HG03196 (cell line): ENCODE results near the gene PIK3CD.

ENCODE experiments used
- ATAC-seq: cut with Tn5 transposase; IDR thresholded peaks from one replicate; pipeline ENCODE4 v1.9.1; 2021; ENCODE audit not compliant: unreplicated experiment

The PIK3CD gene

GRCh38 chr1:9716404-9717192 lies 65.1 kb downstream of the PIK3CD start:
- no peak for ATAC-seq

- ATAC-seq: peak; percentile 50
Measured at GRCh38 chr1:9717193-9718005, 65.9 kb downstream of the PIK3CD start.

GRCh38 chr1:9718006-9718680 lies 66.6 kb downstream of the PIK3CD start:
- ATAC-seq: no peak

GRCh38 chr1:9719978-9720722 lies 68.6 kb downstream of the PIK3CD start:
- ATAC-seq: no peak

GRCh38 chr1:9720785-9721605 lies 69.5 kb downstream of the PIK3CD start:
- ATAC-seq: no peak

GRCh38 chr1:9721606-9722377 lies 70.3 kb downstream of the PIK3CD start:
- ATAC-seq: no peak

GRCh38 chr1:9722378-9722749 lies 70.8 kb downstream of the PIK3CD start:
- ATAC-seq: no peak

GRCh38 chr1:9723068-9723805 lies 71.7 kb downstream of the PIK3CD start:
- ATAC-seq: no peak

GRCh38 chr1:9723926-9724325 lies 72.4 kb downstream of the PIK3CD start:
- ATAC-seq: no peak

- ATAC-seq: no peak
Measured at GRCh38 chr1:9724706-9725476, 73.4 kb downstream of the PIK3CD start.

- ATAC-seq: no peak
Measured at GRCh38 chr1:9726406-9726805, 74.9 kb downstream of the PIK3CD start.

GRCh38 chr1:9726905-9727595 lies 75.5 kb downstream of the PIK3CD start:
- no peak for ATAC-seq

- ATAC-seq: no peak
Measured at GRCh38 chr1:9728451-9729295, 77.1 kb downstream of the PIK3CD start.

GRCh38 chr1:9729523-9729922 lies 78.0 kb downstream of the PIK3CD start:
- ATAC-seq: no peak

GRCh38 chr1:9730096-9730901 lies 78.8 kb downstream of the PIK3CD start:
- ATAC-seq: no peak
